ENCODE data around the gene ZBTB7A.

ZBTB7A gene

DNA sequence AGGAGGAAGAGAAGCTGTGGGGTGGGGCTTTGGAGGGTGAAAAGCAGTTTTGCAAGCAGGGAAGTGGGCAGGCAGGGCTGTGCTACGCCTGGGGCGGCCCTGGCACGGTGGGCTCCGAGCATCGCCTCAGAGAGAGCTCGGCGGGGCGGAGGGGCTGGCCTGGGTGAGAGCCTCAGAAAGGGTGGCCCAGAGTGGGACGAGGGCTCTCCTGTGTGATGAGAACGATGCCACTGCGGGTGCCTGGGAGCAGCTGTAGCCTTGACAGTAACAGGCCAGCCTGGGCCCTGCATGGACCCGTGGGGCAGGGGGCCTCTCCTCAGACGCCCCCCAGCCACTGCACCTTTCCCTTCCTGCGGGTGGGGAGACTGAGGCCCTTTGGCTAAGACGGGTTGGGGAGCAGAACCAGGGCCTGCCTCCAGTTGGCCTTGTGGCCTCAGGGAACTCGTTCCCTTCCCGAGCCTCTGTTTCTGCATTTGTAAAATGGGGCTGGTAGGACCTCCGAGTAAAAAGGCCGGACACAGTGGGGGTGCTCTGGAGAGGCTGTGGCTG is 31.6 kb downstream of the ZBTB7A start:
- no peak for DNase-seq (ENCODE audit: low read depth)
- no peak for TF ChIP-seq CTCF (IDR thresholded peaks at IDR 0.05; ENCODE audit: low read depth, low read length)
- TF ChIP-seq MYC (IDR thresholded peaks at IDR 0.05; ENCODE audit: low read depth, low read length), result no peak
- no peak for TF ChIP-seq POLR2A (IDR thresholded peaks at IDR 0.05; ENCODE audit: extremely low read depth, insufficient read length)
- TF ChIP-seq, protein P1, sequence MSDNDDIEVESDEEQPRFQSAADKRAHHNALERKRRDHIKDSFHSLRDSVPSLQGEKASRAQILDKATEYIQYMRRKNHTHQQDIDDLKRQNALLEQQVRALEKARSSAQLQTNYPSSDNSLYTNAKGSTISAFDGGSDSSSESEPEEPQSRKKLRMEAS (IDR thresholded peaks at IDR 0.05; ENCODE audit: low read depth, low read length), result no peak
- H3K4me3 ChIP-seq (ENCODE audit: low read depth, low read length), result no peak overlapping the region

DNA sequence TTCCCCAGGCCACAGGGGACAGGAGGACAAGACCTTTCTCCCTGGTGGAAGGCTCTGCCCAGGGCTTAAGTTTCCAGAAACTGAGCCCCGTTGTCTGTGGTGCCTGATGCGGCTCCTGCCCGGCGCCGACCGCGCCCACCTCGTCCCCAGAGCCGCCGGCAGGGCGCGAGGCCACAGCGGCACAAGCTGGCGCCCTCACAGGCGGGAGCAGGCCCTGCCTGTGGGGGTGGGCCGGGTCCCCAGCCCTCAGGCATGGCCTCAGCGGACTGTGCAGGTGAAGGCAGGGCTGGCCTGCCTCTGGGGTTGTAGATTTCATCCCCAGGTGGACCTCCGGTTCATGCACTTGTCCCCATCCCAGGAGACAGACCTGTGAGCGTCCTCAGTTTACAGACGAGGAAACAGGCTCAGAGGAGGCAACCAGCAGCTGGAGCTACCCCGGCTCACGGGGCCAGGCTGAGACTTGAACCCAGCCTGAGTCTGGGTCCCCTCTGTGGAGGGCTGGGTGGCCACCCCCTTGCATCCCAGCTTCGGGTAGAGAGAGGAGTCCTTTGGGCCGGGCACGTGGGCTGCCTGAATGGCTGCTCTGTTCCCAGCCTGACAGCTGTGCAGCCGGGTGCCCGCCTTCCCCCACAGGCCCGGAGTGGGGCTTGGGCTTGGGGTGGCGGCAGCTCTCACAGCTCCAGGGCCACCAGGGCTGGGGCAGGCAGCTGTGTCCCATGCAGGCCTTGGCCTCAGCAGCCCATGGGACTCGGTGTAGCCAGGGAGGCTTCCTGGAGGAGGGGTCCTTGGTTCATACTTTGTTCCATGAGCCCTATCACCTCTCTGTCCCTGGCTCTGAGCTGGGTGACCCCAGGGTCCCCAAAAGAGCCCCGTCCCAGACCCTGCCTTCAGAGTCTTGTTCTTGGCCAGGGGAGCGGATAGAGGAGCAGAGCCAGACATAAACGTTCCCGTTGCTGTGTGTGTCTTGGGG is 32.4 kb downstream of the ZBTB7A start:
- no peak for DNase-seq (ENCODE audit: low read depth)
- TF ChIP-seq POLR2A (IDR thresholded peaks at IDR 0.05; ENCODE audit: extremely low read depth, insufficient read length), result no peak
- TF ChIP-seq, protein P1 (IDR thresholded peaks at IDR 0.05; ENCODE audit: low read depth, low read length), result no peak
- TF ChIP-seq CTCF (IDR thresholded peaks at IDR 0.05; ENCODE audit: low read depth, low read length), result no peak
- TF ChIP-seq MYC (IDR thresholded peaks at IDR 0.05; ENCODE audit: low read depth, low read length), result no peak
- H3K4me3 ChIP-seq (ENCODE audit: low read depth, low read length), result no peak overlapping the region

- TF ChIP-seq, protein P1 (IDR thresholded peaks at IDR 0.05; ENCODE audit: low read depth, low read length), result no peak
- TF ChIP-seq MYC (IDR thresholded peaks at IDR 0.05; ENCODE audit: low read depth, low read length) (no peak), POLR2A (IDR thresholded peaks at IDR 0.05; ENCODE audit: extremely low read depth, insufficient read length) (no peak), CTCF (IDR thresholded peaks at IDR 0.05; ENCODE audit: low read depth, low read length) (no peak)
- no peak for DNase-seq (ENCODE audit: low read depth)
- H3K4me3 ChIP-seq (ENCODE audit: low read depth, low read length), result no peak overlapping the region
These were observed 33.4 kb downstream of the ZBTB7A start for GRCh38 chr19:4033028-4033956.

- TF ChIP-seq, protein P1 (IDR thresholded peaks at IDR 0.05; ENCODE audit: low read depth, low read length), result no peak
- no peak for TF ChIP-seq POLR2A (IDR thresholded peaks at IDR 0.05; ENCODE audit: extremely low read depth, insufficient read length)
- no peak for TF ChIP-seq MYC (IDR thresholded peaks at IDR 0.05; ENCODE audit: low read depth, low read length)
- TF ChIP-seq CTCF (IDR thresholded peaks at IDR 0.05; ENCODE audit: low read depth, low read length), result no peak
- no peak overlapping the region for H3K4me3 ChIP-seq (ENCODE audit: low read depth, low read length)
- no peak for DNase-seq (ENCODE audit: low read depth)
These were observed 34.3 kb downstream of the ZBTB7A start for GRCh38 chr19:4032436-4032835.

DNA sequence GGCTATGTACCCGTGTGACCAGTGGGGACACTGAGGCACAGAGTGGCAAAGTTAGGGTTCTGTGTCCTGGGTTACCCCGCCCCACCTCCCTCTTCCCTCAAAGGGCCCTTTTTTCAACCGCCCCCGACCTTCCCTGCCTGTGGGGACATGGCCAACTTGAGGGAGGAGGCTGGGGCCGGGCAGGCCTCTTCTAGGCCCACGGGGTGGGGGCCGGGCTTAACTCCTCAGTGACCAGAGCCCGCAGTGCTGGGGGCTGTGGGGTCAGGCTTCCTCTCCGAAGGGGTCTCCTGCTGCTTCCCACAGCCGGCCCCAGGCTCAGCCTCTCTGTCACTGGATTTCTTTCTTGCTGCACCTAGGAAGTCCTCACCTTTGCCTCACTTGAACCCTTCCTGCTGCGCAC is 35.3 kb downstream of the ZBTB7A start:
- DNase-seq (ENCODE audit: low read depth), result no peak
- TF ChIP-seq MYC (IDR thresholded peaks at IDR 0.05; ENCODE audit: low read depth, low read length) (no peak), POLR2A (IDR thresholded peaks at IDR 0.05; ENCODE audit: extremely low read depth, insufficient read length) (no peak), CTCF (IDR thresholded peaks at IDR 0.05; ENCODE audit: low read depth, low read length) (no peak)
- TF ChIP-seq, protein P1 (IDR thresholded peaks at IDR 0.05; ENCODE audit: low read depth, low read length), result no peak
- H3K4me3 ChIP-seq (ENCODE audit: low read depth, low read length), result no peak overlapping the region

Measured in NB4 (cell line).